Muscle layer of colon (tissue), 2 donors: ENCODE results near the gene NPAS3.

Experiments
- H3K27ac ChIP-seq: one replicate; pipeline ENCODE4 v1.7.0; 2013; ENCODE audit warnings: low read depth, mild to moderate bottlenecking, low read length, moderate library complexity
- H3K27me3 ChIP-seq, 2 donors: one replicate each; pipeline ENCODE4 v1.7.0; 2013; ENCODE audit warnings: low read length in 2 of 2, mild to moderate bottlenecking in 2 of 2; ENCODE audit not compliant: insufficient read depth in 2 of 2, control insufficient read depth in 1 of 2
- H3K36me3 ChIP-seq: one replicate; pipeline ENCODE4 v1.7.0; 2013; ENCODE audit warnings: mild to moderate bottlenecking, low read length; ENCODE audit not compliant: insufficient read depth
- H3K4me1 ChIP-seq: one replicate; pipeline ENCODE4 v1.7.0; 2013; ENCODE audit warnings: mild to moderate bottlenecking, low read length; ENCODE audit not compliant: insufficient read depth
- H3K4me3 ChIP-seq, 2 donors: one replicate each; pipeline ENCODE4 v1.7.0; 2013; ENCODE audit warnings: low read length in 2 of 2, low read depth in 1 of 2, mild to moderate bottlenecking in 1 of 2, moderate library complexity in 1 of 2
- H3K9ac ChIP-seq: one replicate; pipeline ENCODE4 v1.7.0; 2013; ENCODE audit warnings: low read length
- H3K9me3 ChIP-seq: one replicate; pipeline ENCODE4 v1.7.0; 2013; ENCODE audit warnings: mild to moderate bottlenecking, low read length
- donor health status: abdominal sarcoma.
- donor health status: Adenocarcinoma of cecum.

Gene NPAS3

DNA sequence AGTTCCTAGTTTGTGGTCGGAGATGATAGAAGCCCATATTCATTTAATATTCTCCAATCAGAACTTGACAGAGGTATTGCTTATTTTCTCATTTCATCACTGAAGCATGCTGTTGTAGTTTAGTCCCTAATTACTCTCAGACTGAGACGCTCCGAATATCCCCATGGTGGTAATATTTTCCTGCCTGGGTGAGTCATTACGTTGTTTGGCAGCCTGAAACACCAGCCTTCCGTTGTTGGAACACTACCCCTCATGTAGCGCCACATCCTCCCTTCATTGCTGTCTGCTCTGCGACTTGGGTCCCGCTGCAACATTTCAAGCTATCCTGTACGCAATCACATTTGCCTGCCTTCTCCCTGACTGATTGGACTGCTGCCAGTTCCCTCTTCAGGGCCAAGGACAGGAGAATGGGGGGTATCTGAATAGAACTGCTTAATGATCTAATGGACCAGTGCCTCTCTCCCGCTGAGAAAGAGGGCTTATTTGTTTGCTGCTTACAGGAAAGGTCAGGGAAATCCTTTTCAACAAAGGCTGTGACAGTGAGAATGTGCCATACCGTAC, 369.1 kb downstream of the NPAS3 start:
- no peaks in the 10 kb centered on the region for H3K4me1 ChIP-seq
- no peak overlapping the region for H3K4me3 ChIP-seq
- no peaks in the 10 kb centered on the region for H3K9me3 ChIP-seq
- H3K27me3 ChIP-seq = no peaks in the 10 kb centered on the region
- H3K27ac ChIP-seq = no peak overlapping the region
- no peaks in the 10 kb centered on the region for H3K36me3 ChIP-seq
- no peak overlapping the region for H3K9ac ChIP-seq

DNA sequence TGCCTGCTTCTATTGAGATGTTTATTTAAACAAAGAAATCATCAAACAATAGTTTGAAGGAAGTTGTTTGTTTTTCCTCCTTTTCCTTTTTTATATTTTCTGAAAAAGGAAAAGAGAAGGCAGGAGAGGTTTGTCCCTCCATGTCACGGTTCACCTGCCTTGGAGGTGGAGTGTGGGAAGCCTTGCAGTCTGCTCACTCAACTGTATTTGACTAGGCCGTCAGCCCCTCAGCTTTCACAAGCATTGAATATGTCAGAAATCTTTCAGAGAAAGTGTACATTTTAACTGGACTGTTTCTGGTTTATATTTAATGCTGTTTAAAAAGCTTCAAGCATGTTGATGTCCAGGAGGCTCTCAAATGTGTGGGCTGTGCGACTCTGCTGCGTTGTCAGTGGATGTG, 370.4 kb downstream of the NPAS3 start:
- H3K27me3 ChIP-seq = no peaks in the 10 kb centered on the region
- no peaks in the 10 kb centered on the region for H3K4me1 ChIP-seq
- no peaks in the 10 kb centered on the region for H3K36me3 ChIP-seq
- no peak overlapping the region for H3K4me3 ChIP-seq
- H3K27ac ChIP-seq = no peak overlapping the region
- no peak overlapping the region for H3K9ac ChIP-seq
- H3K9me3 ChIP-seq = no peaks in the 10 kb centered on the region

- H3K4me3 ChIP-seq = no peak overlapping the region
- no peak overlapping the region for H3K27ac ChIP-seq
- H3K9ac ChIP-seq = no peak overlapping the region
- no peaks in the 10 kb centered on the region for H3K4me1 ChIP-seq
- no peaks in the 10 kb centered on the region for H3K27me3 ChIP-seq
- no peaks in the 10 kb centered on the region for H3K9me3 ChIP-seq
- no peaks in the 10 kb centered on the region for H3K36me3 ChIP-seq
Observed at GRCh38 chr14:33315217-33315616, 376.5 kb downstream of the NPAS3 start.

DNA sequence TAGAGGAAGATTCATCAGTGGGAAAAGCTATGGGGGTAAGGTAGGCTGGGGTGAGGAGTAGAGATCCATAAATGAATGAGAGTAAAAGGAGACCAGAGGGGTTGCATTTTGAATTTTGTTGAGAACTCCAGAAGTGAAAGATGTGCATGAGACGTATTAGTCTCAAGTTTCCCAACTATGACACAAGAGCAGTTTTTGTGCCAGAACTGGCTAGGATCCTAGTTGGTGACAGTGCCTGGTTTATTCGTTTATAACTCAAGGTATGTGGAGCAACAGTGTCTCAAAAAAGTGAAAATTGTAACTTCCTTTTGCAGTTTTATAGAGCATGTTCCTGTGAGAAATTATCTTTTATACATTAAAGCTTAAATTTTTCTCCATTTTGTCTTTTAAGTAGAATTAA, 377.0 kb downstream of the NPAS3 start:
- Histone ChIP-seq H3K36me3 (no peaks in the 10 kb centered on the region), H3K9ac (no peak overlapping the region), H3K27ac (no peak overlapping the region)

GRCh38 chr14:33317675-33318074, 379.0 kb downstream of the NPAS3 start:
- Histone ChIP-seq H3K36me3 (no peaks in the 10 kb centered on the region), H3K9me3 (no peaks in the 10 kb centered on the region), H3K4me3 (no peak overlapping the region), H3K9ac (no peak overlapping the region), H3K4me1 (no peaks in the 10 kb centered on the region), H3K27me3 (no peaks in the 10 kb centered on the region), H3K27ac (no peak overlapping the region)

More for the DNA sequence above, 377.0 kb downstream of the NPAS3 start:
- H3K4me3 ChIP-seq = no peak overlapping the region
- H3K9me3 ChIP-seq = no peaks in the 10 kb centered on the region
- no peaks in the 10 kb centered on the region for H3K4me1 ChIP-seq
- no peaks in the 10 kb centered on the region for H3K27me3 ChIP-seq

DNA sequence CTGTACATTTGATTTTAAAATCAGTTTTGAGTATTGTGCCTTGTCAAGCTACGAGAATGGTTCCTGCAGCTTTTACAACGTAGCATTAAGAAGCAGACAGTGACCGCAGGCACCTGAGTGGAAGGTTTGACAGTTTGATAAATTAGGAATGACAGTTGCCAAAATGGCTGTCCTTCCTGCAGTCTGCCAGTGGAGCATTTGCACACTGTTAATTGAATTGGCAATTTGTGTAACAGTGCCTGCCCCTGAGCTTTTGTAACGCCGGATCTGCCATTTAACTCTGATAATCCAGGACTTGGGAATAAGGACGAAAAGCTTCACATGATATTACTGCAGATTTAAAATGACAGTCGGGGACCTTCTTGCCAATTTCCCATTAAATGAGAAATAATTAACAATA, 385.3 kb downstream of the NPAS3 start:
- Histone ChIP-seq H3K27me3 (no peaks in the 10 kb centered on the region), H3K9ac (no peak overlapping the region), H3K4me1 (no peaks in the 10 kb centered on the region), H3K4me3 (no peak overlapping the region), H3K9me3 (no peaks in the 10 kb centered on the region), H3K27ac (no peak overlapping the region), H3K36me3 (no peaks in the 10 kb centered on the region)

DNA sequence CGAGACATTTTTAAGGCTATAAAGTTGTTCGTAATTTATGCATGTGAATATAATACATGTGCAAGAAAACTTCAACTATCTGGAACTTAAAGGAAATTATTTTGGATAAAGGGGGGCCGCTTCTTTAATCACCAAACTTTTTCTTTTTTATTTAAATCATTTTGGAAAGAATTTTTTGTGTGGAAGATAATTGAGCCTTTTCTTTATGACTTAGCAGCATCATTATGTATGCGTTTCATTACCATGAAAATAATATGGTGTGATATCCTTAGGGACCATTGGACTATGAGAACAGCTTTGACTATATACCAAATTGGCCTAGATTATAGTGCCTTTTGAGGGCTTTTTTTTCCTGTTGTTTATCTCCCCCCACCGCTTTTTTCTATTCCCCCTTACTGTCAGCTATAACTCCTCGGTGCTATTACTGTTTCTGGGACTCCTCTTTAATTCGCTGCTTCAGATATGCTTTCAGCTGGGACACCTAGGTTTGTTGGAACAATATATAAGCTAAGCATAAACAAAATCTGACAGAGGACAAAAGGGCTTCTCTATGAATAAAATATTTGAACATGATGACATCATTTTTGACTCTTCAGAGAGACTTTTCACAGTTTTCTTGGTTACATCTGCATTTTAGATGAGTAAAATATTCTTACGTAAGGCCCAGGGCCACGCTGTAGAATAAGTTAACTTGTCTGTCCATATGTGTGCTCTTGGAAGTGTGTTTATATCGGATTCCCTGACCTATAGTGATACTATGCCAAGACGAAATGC, 392.7 kb downstream of the NPAS3 start:
- Histone ChIP-seq H3K9me3 (no peaks in the 10 kb centered on the region), H3K9ac (no peak overlapping the region), H3K36me3 (no peaks in the 10 kb centered on the region), H3K4me1 (no peaks in the 10 kb centered on the region), H3K4me3 (no peak overlapping the region), H3K27ac (no peak overlapping the region), H3K27me3 (no peaks in the 10 kb centered on the region)

DNA sequence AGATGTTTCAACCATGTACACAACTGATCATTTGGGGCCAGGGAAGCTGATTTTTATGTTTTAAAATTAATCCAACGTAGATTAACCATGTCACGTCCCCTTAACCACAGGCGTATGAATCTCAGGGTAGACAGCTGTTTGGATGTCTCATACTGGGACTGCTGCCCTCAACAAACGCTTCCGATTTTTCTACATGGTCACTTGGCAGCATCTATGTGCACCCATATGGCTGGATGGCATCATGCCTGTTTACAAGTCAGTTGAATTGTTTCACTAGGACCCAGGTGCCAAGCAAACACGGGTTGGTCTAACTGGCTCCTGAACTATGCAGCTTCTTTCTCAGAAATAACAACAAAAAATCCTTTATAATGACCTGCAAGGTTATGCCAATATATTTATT, 393.8 kb downstream of the NPAS3 start:
- H3K27me3 ChIP-seq = no peaks in the 10 kb centered on the region
- no peaks in the 10 kb centered on the region for H3K4me1 ChIP-seq
- H3K4me3 ChIP-seq = no peak overlapping the region
- no peak overlapping the region for H3K27ac ChIP-seq
- no peaks in the 10 kb centered on the region for H3K9me3 ChIP-seq
- H3K9ac ChIP-seq = no peak overlapping the region
- H3K36me3 ChIP-seq = no peaks in the 10 kb centered on the region

DNA sequence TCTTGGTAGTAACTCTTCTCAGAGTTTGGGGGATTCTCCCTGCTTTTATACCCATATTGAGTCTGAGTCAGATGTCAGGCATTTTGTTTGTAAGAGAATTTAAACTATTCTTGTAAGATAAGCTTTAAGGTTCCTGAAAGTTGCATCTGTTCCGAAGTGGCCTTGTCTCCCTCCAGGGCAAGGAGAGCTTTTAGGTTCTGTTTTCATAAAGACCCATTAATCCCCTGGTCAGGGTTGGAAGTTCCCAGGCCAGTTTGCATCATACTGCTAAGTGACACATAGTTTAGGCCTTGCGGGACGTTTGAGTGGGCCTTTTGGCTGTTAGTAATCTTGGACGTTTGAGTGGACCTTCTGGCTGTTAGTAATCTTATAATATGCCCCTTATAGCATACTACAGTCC, 396.7 kb downstream of the NPAS3 start:
- no peaks in the 10 kb centered on the region for H3K9me3 ChIP-seq
- H3K27ac ChIP-seq = no peak overlapping the region
- H3K4me3 ChIP-seq = no peak overlapping the region
- H3K4me1 ChIP-seq = no peaks in the 10 kb centered on the region
- no peak overlapping the region for H3K9ac ChIP-seq
- H3K36me3 ChIP-seq = no peaks in the 10 kb centered on the region
- no peaks in the 10 kb centered on the region for H3K27me3 ChIP-seq

DNA sequence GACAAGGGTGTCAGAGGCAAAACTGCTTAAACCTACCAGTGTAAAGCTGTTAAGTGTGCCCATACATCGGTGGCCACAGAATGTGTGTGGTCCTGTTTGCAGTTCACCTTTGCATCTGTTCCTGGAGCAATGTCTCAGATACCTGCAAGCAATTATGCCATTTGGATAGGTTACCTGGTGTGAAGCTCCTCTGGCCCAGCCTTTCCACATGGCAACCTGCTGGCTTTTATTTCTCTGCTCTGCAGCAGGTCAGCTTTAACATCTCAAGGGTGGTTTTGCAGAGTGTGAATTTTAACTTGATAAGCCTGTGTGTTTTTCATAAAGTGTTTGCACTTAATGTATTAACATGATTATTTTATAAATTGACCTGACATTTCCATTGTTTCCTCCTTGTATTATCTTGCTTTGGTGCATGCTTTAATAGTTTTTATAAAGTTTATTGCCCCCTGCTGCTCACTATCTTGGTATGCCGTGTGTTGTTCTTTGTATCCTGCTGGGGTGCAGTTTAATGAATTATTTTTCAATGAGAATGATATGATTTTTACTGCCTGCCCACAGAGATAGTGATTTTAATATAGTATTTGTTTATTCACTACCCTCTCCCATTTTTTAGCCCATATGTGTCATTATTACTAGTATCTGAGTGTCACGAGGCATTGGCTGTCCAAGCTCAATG, 403.8 kb downstream of the NPAS3 start:
- Histone ChIP-seq H3K27ac (no peak overlapping the region), H3K27me3 (no peaks in the 10 kb centered on the region), H3K9ac (no peak overlapping the region), H3K36me3 (no peaks in the 10 kb centered on the region), H3K4me1 (no peaks in the 10 kb centered on the region), H3K9me3 (no peaks in the 10 kb centered on the region), H3K4me3 (no peak overlapping the region)

DNA sequence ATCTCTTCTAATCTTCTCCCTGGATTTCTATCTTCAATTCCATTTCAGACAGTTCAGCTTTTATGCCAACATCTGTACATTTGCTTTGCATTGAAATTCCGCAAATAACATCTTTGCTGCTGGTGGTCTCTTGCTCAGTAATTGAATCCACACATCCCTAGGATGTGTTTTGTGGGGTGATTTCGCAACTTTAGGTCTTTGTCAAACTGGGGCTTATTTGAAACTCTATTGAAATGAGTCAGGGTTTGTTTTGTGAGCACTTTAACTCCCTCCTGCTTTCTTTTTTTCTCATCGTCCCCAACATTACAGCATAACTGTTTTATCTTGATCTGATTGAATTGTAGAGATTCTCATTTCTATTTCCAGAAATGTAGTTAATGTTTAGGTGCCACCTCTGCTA, 404.3 kb downstream of the NPAS3 start:
- H3K27me3 ChIP-seq = no peaks in the 10 kb centered on the region
- no peaks in the 10 kb centered on the region for H3K4me1 ChIP-seq
- no peaks in the 10 kb centered on the region for H3K36me3 ChIP-seq
- H3K4me3 ChIP-seq = no peak overlapping the region
- H3K9ac ChIP-seq = no peak overlapping the region
- no peak overlapping the region for H3K27ac ChIP-seq
- H3K9me3 ChIP-seq = no peaks in the 10 kb centered on the region
